K562 treated with DMSO at 1 percent for 24 hours (cell line): ENCODE data around the gene DEPDC5. TPM values are rescaled to one million over a fixed set of nuclear protein-coding genes. Genes with fewer than 3 reads are reported as not detected.

ENCODE experiments used
- total RNA-seq: library from RNA; unstranded; fragments of 300-600 nt; gene quantifications from 2 replicates; pipeline ENCODE4 v1.2.3, GENCODE V29; 2022; ENCODE audit warnings: low read depth; ENCODE audit not compliant: insufficient read depth

The DEPDC5 gene
- total RNA-seq: 5.2 and 13.1 TPM in 2 replicates

GRCh38 chr22:31753634-31754501 lies at the start of gene DEPDC5:
DEPDC5 (plus strand) TSS chr22:31754019; CDS start chr22:31754922, 903 bp downstream.

GRCh38 chr22:31749636-31750364 lies 4.0 kb upstream of the DEPDC5 start, which contains the start of gene PRR14L:
PRR14L (minus strand) TSS chr22:31750132; CDS start chr22:31738860, 11,272 bp downstream.

GRCh38 chr22:31943978-31944699 lies 190.3 kb downstream of the DEPDC5 start, which contains the start of gene YWHAH:
YWHAH (plus strand) TSS chr22:31944535; CDS start chr22:31944734, 199 bp downstream.

Other genes with a start within 250 kb of the DEPDC5 start
- 29.7 and 31.9 TPM in 2 replicates for gene PISD, start 91.8 kb upstream of the DEPDC5 start, total RNA-seq
- gene PRR14L, start 3.9 kb upstream of the DEPDC5 start, total RNA-seq: 8.7 and 11.0 TPM in 2 replicates
- gene YWHAH, start 190.5 kb downstream of the DEPDC5 start, total RNA-seq: 74.1 and 78.1 TPM in 2 replicates